Astrocyte (in vitro differentiated cells and primary cell): Measurements from ENCODE around the gene MYO5B. TPM values are rescaled to one million over a fixed set of nuclear protein-coding genes. Genes with fewer than 3 reads are reported as not detected.
A peak's percentile ranks its signal among the peaks of the same experiment; 100 is the strongest.

ENCODE experiments used
- DNase-seq: peaks from one replicate; pipeline ENCODE4 v3.0.0-alpha.2; 2010; ENCODE audit warnings: low read depth
- FAIRE-seq: peaks from 2 replicates; lab custom pipeline; 2011; peaks lifted over from hg19 to GRCh38; lab: Jason Lieb, UNC
- H2AFZ ChIP-seq: 2 replicates; pipeline ENCODE4 v1.6.0; 2012; ENCODE audit warnings: low read depth, low read length, inconsistent platforms
- H3K27ac ChIP-seq: 2 replicates; pipeline ENCODE4 v1.5.1; 2011; ENCODE audit warnings: low read depth, low read length, inconsistent platforms
- H3K27me3 ChIP-seq: 2 replicates; pipeline ENCODE4 v1.6.0; 2011; ENCODE audit warnings: low read length, inconsistent platforms; ENCODE audit not compliant: insufficient read depth
- H3K36me3 ChIP-seq: 2 replicates; pipeline ENCODE4 v1.5.1; 2011; ENCODE audit warnings: low read length, inconsistent platforms; ENCODE audit not compliant: insufficient read depth
- H3K4me1 ChIP-seq: 2 replicates; pipeline ENCODE4 v1.5.1; 2011; ENCODE audit warnings: low read length, inconsistent platforms; ENCODE audit not compliant: insufficient read depth
- H3K4me2 ChIP-seq: 2 replicates; pipeline ENCODE4 v1.6.0; 2012; ENCODE audit warnings: low read length, inconsistent platforms
- H3K4me3 ChIP-seq: 2 replicates; pipeline ENCODE4 v1.5.1; 2011; ENCODE audit warnings: low read depth, mild to moderate bottlenecking, low read length, inconsistent platforms; ENCODE audit not compliant: insufficient read depth
- H3K79me2 ChIP-seq: 2 replicates; pipeline ENCODE4 v1.6.0; 2012; ENCODE audit warnings: mild to moderate bottlenecking, low read length, inconsistent platforms; ENCODE audit not compliant: insufficient read depth
- H3K9ac ChIP-seq: 2 replicates; pipeline ENCODE4 v1.6.0; 2012; ENCODE audit warnings: mild to moderate bottlenecking, low read length, inconsistent platforms
- H3K9me3 ChIP-seq: 2 replicates; pipeline ENCODE4 v1.5.1; 2012; ENCODE audit warnings: low read depth, mild to moderate bottlenecking, low read length, inconsistent platforms; ENCODE audit not compliant: insufficient read depth
- H4K20me1 ChIP-seq: 2 replicates; pipeline ENCODE4 v1.6.0; 2012; ENCODE audit warnings: low read length, inconsistent platforms; ENCODE audit not compliant: insufficient read depth
- H3K27ac Mint-ChIP-seq: one replicate; pipeline ENCODE4 v1.8.0; 2021; ENCODE audit warnings: mild to moderate bottlenecking, mixed read lengths; ENCODE audit not compliant: unreplicated experiment
- H3K27me3 Mint-ChIP-seq: one replicate; pipeline ENCODE4 v1.8.0; 2021; ENCODE audit warnings: low read depth, mixed read lengths; ENCODE audit not compliant: unreplicated experiment
- H3K36me3 Mint-ChIP-seq: one replicate; pipeline ENCODE4 v1.8.0; 2021; ENCODE audit warnings: low read depth, mixed read lengths; ENCODE audit not compliant: unreplicated experiment
- H3K4me1 Mint-ChIP-seq: one replicate; pipeline ENCODE4 v1.8.0; 2021; ENCODE audit warnings: low read depth, mixed read lengths; ENCODE audit not compliant: unreplicated experiment
- H3K4me3 Mint-ChIP-seq: one replicate; pipeline ENCODE4 v1.8.0; 2021; ENCODE audit warnings: mild to moderate bottlenecking, moderate library complexity, mixed read lengths; ENCODE audit not compliant: unreplicated experiment
- H3K9me3 Mint-ChIP-seq: one replicate; pipeline ENCODE4 v1.8.0; 2021; ENCODE audit warnings: mild to moderate bottlenecking, mixed read lengths; ENCODE audit not compliant: unreplicated experiment
- EZH2 ChIP-seq: IDR thresholded peaks from 2 replicates; pipeline ENCODE4 v1.6.1; 2012; ENCODE audit warnings: mild to moderate bottlenecking, low read length, inconsistent platforms; ENCODE audit not compliant: insufficient read depth
- total RNA-seq: library from RNA; stranded (reverse); gene quantifications from 2 replicates; pipeline ENCODE4 v1.2.1, GENCODE V29; 2021
- TF ChIP-seq, protein P1 (sequence below): IDR thresholded peaks from 2 replicates; pipeline ENCODE4 v1.5.1; 2011; ENCODE audit warnings: low read depth, mild to moderate bottlenecking, inconsistent platforms, low read length, moderate library complexity; ENCODE audit not compliant: insufficient read depth

MYO5B gene
- total RNA-seq, 1 donor from 2014 or later = 8.3 TPM

GRCh38 chr18:50190926-50191325 lies 4.0 kb downstream of the MYO5B start:
- Histone ChIP-seq H3K4me3 (no peak overlapping the region), H3K4me2 (no peak overlapping the region), H2AFZ (no peak overlapping the region), H3K36me3 (no peaks in the 10 kb centered on the region), H4K20me1 (no peaks in the 10 kb centered on the region), H3K9ac (no peak overlapping the region), H3K79me2 (no peaks in the 10 kb centered on the region), H3K27ac (no peak overlapping the region), H3K9me3 (no peaks in the 10 kb centered on the region), H3K4me1 (no peaks in the 10 kb centered on the region), H3K27me3 (peaks cover 65% of the 10 kb centered on the region)
- Mint-ChIP-seq H3K27ac (peak overlapping the region; percentile 30), H3K9me3 (peaks cover 2% of the 10 kb centered on the region), H3K36me3 (no peaks in the 10 kb centered on the region), H3K4me1 (peaks cover 15% of the 10 kb centered on the region), H3K4me3 (no peak overlapping the region), H3K27me3 (peaks cover 10% of the 10 kb centered on the region)
- peak; percentile 4 for DNase-seq
- no peak for FAIRE-seq
- TF ChIP-seq, protein P1, sequence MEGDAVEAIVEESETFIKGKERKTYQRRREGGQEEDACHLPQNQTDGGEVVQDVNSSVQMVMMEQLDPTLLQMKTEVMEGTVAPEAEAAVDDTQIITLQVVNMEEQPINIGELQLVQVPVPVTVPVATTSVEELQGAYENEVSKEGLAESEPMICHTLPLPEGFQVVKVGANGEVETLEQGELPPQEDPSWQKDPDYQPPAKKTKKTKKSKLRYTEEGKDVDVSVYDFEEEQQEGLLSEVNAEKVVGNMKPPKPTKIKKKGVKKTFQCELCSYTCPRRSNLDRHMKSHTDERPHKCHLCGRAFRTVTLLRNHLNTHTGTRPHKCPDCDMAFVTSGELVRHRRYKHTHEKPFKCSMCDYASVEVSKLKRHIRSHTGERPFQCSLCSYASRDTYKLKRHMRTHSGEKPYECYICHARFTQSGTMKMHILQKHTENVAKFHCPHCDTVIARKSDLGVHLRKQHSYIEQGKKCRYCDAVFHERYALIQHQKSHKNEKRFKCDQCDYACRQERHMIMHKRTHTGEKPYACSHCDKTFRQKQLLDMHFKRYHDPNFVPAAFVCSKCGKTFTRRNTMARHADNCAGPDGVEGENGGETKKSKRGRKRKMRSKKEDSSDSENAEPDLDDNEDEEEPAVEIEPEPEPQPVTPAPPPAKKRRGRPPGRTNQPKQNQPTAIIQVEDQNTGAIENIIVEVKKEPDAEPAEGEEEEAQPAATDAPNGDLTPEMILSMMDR = no peak
- TF ChIP-seq EZH2 = no peak

DNA sequence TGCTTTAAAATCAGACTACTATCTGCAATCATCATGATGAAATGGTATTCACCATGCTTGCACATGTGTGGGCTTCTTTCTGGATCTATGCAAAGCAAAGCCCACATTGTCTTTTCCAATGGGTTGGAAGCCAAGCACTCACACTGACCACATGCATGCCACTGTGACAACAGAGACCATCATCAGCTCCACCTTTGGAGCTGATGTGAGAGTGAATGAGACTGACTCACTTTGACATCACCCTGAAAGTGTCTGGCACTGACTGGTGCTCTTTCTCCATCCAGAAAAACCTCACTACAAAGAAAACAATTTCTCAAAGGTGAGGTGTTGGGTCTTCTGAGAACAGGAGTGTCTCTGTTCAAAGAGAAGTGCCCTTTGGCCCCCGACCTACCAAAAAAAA lies 4.7 kb downstream of the MYO5B start:
- Mint-ChIP-seq H3K4me3 (no peak overlapping the region), H3K9me3 (peaks cover 2% of the 10 kb centered on the region), H3K4me1 (peaks cover 15% of the 10 kb centered on the region), H3K36me3 (no peaks in the 10 kb centered on the region), H3K27ac (peak overlapping the region; percentile 95), H3K27me3 (peaks cover 3% of the 10 kb centered on the region)
- H3K4me1 ChIP-seq = no peaks in the 10 kb centered on the region
- no peaks in the 10 kb centered on the region for H4K20me1 ChIP-seq
- peak; percentile 46 for DNase-seq
- H3K4me2 ChIP-seq = no peak overlapping the region
- no peaks in the 10 kb centered on the region for H3K79me2 ChIP-seq
- no peak for FAIRE-seq
- H3K9me3 ChIP-seq = no peaks in the 10 kb centered on the region
- TF ChIP-seq, protein P1 = no peak
- TF ChIP-seq EZH2 = no peak
- no peak overlapping the region for H3K27ac ChIP-seq
- no peak overlapping the region for H3K9ac ChIP-seq
- H2AFZ ChIP-seq = no peak overlapping the region
- no peak overlapping the region for H3K4me3 ChIP-seq
- H3K36me3 ChIP-seq = no peaks in the 10 kb centered on the region
- peaks cover 60% of the 10 kb centered on the region for H3K27me3 ChIP-seq

- Histone ChIP-seq H4K20me1 (no peaks in the 10 kb centered on the region), H3K36me3 (no peaks in the 10 kb centered on the region), H3K27me3 (peaks cover 53% of the 10 kb centered on the region), H3K27ac (no peak overlapping the region), H3K79me2 (no peaks in the 10 kb centered on the region), H3K9me3 (no peaks in the 10 kb centered on the region), H2AFZ (no peak overlapping the region), H3K9ac (no peak overlapping the region), H3K4me2 (no peak overlapping the region), H3K4me1 (no peaks in the 10 kb centered on the region), H3K4me3 (no peak overlapping the region)
- TF ChIP-seq, protein P1 = no peak
- no peak for TF ChIP-seq EZH2
- FAIRE-seq (no peak), DNase-seq (no peak)
- H3K27me3 Mint-ChIP-seq = peaks cover 3% of the 10 kb centered on the region
- peaks cover 2% of the 10 kb centered on the region for H3K9me3 Mint-ChIP-seq
- H3K36me3 Mint-ChIP-seq = no peaks in the 10 kb centered on the region
- H3K27ac Mint-ChIP-seq = no peak overlapping the region
- no peak overlapping the region for H3K4me3 Mint-ChIP-seq
- H3K4me1 Mint-ChIP-seq = peaks cover 15% of the 10 kb centered on the region
Measured at GRCh38 chr18:50189160-50189559, 5.8 kb downstream of the MYO5B start.
